Neural cell (in vitro differentiated cells): Measurements from ENCODE around the gene CA12.

Experiments used
- EP300 ChIP-seq: fragments of 450-650 bp; conservative IDR thresholded peaks from 2 replicates; pipeline ENCODE4 v1.6.1; 2014; ENCODE audit warnings: antibody characterized with exemption, mild to moderate bottlenecking, moderate library complexity; ENCODE audit not compliant: poor library complexity, severe bottlenecking
- EZH2 ChIP-seq: fragments of 200-600, 300-800 bp; shearing (Covaris generic), sonication (generic); IDR thresholded peaks from 2 replicates; pipeline ENCODE4 v1.6.1; 2014; ENCODE audit warnings: antibody characterized with exemption, low read length, borderline replicate concordance, mild to moderate bottlenecking; ENCODE audit not compliant: insufficient read depth, poor library complexity, severe bottlenecking
- POLR2AphosphoS5 ChIP-seq: IDR thresholded peaks from 2 replicates; pipeline ENCODE4 v1.6.1; 2012
- RAD21 ChIP-seq: fragments of 450-650 bp; conservative IDR thresholded peaks from 2 replicates; pipeline ENCODE4 v1.6.1; 2014; ENCODE audit warnings: antibody characterized with exemption, mild to moderate bottlenecking, moderate library complexity
- TF ChIP-seq, protein P1 (sequence below): fragments of 450-650 bp; IDR thresholded peaks from 2 replicates; pipeline ENCODE4 v1.5.1; 2014; ENCODE audit warnings: antibody characterized with exemption, mild to moderate bottlenecking, moderate library complexity; ENCODE audit not compliant: poor library complexity, severe bottlenecking
- TF ChIP-seq, protein P2 (sequence below): IDR thresholded peaks from 2 replicates; pipeline ENCODE4 v1.6.1; 2012; ENCODE audit warnings: borderline replicate concordance

DNA sequence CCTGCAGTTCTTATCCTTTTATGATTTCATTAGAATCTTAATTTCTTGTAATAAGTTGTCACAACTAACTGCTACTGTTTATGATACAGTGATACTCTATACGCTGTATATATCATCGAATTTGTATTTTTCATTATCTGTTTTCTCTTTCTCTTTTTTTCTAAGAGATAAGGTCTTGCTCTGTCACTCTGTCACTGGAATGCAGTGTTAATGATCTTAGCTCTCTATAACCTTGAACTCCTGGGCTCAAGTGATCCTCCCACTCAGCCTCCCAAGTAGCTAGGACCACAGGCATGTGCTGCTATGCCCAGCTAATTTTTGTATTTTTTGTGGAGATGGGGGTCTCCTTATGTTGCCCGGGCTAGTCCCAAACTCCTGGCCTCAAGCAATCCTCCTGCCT lies 89.4 kb downstream of the CA12 start:
- TF ChIP-seq EZH2 = no peak
- TF ChIP-seq, protein P1, sequence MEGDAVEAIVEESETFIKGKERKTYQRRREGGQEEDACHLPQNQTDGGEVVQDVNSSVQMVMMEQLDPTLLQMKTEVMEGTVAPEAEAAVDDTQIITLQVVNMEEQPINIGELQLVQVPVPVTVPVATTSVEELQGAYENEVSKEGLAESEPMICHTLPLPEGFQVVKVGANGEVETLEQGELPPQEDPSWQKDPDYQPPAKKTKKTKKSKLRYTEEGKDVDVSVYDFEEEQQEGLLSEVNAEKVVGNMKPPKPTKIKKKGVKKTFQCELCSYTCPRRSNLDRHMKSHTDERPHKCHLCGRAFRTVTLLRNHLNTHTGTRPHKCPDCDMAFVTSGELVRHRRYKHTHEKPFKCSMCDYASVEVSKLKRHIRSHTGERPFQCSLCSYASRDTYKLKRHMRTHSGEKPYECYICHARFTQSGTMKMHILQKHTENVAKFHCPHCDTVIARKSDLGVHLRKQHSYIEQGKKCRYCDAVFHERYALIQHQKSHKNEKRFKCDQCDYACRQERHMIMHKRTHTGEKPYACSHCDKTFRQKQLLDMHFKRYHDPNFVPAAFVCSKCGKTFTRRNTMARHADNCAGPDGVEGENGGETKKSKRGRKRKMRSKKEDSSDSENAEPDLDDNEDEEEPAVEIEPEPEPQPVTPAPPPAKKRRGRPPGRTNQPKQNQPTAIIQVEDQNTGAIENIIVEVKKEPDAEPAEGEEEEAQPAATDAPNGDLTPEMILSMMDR = no peak
- TF ChIP-seq POLR2AphosphoS5 = no peak
- TF ChIP-seq EP300 = no peak
- TF ChIP-seq, protein P2, sequence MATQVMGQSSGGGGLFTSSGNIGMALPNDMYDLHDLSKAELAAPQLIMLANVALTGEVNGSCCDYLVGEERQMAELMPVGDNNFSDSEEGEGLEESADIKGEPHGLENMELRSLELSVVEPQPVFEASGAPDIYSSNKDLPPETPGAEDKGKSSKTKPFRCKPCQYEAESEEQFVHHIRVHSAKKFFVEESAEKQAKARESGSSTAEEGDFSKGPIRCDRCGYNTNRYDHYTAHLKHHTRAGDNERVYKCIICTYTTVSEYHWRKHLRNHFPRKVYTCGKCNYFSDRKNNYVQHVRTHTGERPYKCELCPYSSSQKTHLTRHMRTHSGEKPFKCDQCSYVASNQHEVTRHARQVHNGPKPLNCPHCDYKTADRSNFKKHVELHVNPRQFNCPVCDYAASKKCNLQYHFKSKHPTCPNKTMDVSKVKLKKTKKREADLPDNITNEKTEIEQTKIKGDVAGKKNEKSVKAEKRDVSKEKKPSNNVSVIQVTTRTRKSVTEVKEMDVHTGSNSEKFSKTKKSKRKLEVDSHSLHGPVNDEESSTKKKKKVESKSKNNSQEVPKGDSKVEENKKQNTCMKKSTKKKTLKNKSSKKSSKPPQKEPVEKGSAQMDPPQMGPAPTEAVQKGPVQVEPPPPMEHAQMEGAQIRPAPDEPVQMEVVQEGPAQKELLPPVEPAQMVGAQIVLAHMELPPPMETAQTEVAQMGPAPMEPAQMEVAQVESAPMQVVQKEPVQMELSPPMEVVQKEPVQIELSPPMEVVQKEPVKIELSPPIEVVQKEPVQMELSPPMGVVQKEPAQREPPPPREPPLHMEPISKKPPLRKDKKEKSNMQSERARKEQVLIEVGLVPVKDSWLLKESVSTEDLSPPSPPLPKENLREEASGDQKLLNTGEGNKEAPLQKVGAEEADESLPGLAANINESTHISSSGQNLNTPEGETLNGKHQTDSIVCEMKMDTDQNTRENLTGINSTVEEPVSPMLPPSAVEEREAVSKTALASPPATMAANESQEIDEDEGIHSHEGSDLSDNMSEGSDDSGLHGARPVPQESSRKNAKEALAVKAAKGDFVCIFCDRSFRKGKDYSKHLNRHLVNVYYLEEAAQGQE = no peak
- no peak for TF ChIP-seq RAD21
